GM19438 (cell line): Measurements from ENCODE around the gene GSTM3.

Experiments used
- ATAC-seq: cut with Tn5 transposase; IDR thresholded peaks from one replicate; pipeline ENCODE4 v1.9.1; 2021; ENCODE audit warnings: low read depth; ENCODE audit not compliant: unreplicated experiment

GSTM3 gene

DNA sequence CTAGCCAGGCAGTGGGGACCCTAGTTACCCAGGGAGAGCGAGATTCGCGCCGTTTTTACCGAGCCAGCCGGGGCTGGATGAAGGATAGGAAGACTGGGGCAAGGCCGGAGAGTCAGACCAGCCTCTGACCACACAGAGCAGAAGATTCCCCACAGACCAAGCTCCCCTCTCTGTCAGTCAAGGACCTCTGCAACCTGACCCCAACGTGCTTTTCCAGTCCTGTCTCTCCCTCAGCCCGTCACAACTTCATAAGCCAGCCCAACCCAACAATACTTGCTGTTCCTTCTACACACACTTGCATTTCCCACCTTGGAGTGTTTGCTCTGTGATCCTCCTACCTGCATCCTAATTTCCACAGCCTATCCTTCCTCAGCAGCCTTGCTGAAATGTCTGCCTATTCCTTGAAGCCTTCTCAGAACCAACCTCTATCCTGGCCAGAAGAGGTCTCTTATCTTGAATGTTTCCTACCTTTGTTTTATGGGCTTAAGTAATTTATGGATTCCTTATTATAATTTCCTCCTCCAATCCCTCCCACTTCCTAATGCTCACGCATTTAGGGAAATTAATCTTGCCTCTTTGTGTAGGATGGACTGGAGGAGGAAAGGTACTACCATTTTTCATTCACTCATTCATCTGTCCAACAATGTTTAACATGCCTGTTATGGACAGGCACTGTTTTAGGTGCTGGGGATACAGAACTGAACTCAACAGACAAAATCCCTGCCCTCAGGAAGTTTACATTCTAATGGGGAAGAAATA lies at the start of gene GSTM3:
TSS of gene GSTM3 (minus strand) at position 424 of the 759 bp plus-strand sequence. CDS start 751 bp downstream, outside the sequence.
- peak; percentile 34 for ATAC-seq

DNA sequence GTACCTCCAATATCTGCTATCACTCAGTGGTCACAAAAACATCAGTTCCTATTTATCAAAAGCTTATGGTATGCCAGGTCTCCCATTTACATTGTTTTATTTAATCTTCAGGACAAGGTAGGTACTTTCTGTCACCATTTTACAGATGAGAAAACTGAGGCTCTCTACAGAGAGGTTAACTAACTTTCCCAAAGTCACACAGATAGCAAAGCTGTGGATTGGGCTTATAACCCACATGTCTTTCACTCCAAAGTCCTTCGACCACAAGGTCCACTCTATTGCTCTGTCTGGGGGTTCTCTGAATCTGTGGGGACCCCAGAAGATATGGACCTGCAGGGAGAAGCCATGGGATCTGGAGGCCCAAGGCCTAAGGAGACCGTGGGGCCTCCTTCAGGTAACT lies 49.5 kb upstream of the GSTM3 start:
- no peak for ATAC-seq

DNA sequence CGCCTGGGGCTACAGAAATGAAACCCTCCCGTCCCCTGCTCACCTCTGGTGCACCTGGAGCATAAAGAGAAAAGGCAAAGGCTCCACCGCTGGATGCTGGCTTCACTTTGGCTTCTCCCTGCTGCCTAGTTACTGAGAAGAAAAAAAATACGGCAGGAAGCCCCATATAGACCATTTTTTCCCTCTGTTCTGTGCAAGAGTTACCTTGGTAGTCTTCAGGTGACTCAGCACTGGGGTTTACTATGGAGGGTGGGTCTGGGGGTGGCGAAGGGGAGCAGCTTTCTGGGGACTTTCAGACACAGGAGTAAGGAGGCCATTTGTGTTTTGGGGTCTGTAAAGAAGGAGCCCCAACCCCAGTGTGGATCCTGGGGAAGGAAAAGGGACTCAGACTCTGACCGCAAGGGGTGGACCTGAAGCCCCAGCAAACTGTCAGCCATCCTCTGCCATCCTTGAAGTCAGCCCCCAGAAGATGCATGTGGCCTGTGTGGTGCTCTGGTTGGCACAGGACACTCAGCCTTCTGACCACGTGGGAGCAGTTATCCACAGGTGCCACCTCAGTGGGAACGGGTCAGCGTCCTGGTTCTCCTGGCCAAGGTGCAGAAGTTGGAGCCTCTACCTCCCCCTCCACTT lies 48.8 kb upstream of the GSTM3 start:
- no peak for ATAC-seq

DNA sequence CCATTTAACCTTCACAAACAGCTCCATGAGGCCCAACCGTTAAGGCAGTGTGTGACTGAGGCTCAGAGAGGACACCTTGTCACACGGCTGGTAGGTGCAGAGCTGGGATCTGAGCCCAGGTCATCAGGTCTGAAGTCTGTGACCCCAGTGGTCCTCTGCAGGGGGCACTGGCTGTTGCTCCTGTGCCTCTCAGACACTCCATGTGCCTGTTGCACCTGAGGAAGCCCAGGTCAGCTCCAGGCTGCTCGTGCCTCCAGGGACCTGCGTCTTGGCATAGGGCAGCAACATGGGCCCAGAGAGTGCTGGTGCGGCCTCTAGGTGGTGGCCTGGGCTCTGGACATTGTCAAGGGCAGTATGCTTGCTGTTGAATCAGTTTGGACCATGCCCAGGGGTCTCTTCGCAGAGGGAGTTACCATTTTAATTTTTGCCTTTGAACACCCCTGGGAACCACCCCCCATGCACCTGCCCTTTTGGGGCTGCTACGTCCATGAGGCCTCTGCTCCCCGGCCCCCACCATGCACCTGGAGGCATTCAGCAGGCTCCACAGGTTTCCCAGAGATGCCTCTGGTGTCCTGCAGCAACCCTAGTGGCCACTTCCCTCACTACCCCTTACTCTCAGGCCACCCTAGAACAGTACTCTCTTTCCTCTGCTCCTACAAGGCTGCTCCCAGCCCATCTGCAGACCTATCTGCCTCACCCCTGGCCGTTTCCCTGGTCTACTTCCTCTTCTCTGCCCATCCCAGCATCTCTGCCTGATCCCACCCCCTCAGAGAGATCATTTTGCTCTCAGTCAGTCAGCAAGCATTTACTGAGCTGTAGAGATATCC lies 48.1 kb upstream of the GSTM3 start:
- ATAC-seq, result no peak

DNA sequence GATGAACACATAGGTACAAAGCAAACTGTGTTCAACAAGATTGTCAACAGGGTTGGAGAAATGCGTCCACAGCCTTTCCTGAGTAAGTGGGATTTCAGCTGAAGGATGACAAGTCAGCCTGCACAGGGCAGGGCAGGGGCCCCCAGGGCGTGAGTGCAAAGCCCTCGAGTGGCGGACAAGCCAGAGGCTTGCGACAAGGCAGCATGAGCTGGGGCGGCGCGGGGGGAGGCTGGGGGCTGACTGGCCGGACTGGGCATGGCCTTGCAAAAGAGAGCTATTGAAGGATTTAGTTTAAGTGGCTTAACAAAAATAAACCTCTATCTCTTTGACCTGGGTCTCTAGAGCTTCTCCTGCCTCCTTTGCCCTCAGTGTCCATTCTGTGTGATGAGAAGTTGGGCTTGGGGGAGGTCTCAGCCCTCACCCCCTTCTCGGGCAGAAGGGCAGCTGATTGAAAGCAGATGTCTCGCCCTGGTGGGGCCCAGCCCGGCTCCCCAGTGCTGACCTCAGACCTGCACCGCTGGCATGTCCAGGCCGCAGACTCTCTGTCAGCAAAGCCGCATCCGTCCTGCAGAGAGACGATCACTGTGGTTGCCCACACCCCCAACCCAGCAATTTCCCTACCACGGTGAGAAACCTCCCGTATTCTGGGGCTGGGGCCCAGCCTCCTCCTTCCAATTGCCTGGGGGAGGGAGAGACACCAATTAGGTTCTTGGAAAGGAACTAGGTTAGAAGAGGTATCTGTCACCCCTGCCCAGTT lies 47.2 kb upstream of the GSTM3 start:
- no peak for ATAC-seq

DNA sequence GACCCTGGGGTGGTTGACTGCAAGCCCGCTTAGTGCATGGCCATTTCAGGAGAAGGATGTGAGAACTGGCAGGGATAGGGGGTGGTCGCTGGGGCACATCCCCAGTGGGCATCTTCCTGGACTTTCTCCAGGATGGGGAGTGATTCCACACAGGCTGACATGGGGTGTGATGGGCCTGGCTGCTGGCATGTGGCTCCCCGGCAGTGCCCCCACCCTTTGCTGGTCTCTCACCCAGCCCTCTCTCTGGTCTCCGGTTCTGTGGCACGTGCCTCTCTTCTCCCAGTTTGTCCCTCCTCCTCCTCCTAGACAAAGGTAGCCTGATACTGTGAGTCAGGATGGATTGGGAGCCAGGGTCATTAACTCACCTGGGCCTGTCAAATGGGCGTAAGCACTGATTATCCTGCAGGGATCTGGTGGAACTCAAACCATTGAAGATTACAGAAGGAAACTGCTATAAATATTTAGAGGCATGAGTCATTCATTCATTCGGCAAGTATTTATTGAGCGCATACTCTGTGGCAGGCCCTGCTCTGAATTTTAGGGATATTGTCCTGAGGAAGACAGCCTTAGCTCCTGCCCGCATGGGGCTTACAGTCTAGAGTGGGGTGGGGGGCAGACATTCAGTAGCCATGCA lies 46.5 kb upstream of the GSTM3 start:
- ATAC-seq, result no peak

DNA sequence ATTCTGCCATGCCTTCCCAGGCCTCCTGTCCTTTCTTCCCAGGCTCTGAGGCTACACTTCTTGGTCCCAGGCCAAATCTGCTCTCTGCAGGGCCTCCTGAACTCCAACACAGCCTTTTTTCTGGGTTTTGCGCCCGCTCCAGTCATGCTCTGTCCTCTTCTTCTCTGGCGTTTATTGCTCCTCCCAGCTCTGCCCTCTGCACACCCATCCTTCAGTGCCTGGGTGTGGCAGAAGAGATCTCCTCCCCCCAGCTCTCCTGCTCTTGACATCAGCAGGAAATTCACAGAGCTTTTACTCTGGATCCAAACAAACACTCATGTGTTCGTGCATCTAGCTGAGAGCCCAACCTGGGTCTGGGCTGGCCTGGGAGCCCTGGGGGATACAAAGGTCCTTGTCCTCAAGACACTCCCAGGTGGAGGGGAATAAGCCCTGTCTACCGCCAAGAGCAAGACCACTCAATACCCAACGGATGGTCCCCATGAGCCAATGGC lies 45.7 kb upstream of the GSTM3 start:
- ATAC-seq, result no peak

DNA sequence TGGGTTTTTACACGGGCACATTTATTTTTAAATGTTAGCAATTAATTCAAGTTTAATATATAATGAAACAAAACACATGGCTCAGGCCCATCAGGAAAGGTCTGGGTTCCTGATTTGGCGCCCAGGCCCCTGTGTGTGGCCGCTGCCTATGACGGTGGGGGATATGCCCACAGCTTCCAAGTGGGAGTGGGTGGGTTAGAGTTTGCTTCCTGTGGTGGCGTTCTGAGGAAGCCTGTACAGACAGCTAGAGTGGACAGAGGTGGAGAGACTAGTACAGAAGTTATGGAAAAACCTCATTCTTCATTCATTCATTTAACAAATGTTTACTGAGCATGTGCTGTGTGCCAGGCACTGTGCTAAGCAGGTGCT lies 45.3 kb upstream of the GSTM3 start:
- no peak for ATAC-seq

DNA sequence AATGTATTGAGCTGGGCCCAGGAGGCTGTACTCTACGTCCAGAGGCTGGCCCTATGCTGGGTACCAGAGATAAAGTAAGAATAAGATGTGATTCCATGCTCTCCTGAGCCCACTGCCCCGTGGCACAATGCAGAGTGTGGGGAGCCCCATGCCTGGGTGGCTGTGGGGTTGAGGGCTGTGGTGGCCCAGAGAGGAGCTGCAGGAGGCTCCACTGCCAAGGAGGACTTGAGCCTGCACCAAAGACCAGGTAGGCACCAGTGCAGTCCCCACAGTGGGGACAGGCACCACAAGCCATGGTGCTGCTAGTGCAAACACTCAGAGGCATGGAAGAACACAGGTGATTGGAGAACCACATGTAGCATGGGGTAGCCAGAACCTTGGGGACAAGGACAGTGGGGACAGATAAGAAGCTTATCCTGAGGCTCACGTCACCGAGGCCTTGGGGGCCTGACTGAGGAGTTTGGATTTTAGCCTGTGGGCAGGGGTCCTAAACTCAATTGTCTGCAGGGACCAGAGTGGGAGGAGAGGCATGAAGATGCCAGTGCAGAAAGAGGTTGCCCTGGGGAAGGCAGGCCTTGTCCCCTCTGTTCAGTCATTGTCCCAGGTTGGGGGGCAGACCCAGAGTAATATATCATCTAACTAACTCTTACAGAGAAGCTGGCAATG lies 44.7 kb upstream of the GSTM3 start:
- no peak for ATAC-seq

DNA sequence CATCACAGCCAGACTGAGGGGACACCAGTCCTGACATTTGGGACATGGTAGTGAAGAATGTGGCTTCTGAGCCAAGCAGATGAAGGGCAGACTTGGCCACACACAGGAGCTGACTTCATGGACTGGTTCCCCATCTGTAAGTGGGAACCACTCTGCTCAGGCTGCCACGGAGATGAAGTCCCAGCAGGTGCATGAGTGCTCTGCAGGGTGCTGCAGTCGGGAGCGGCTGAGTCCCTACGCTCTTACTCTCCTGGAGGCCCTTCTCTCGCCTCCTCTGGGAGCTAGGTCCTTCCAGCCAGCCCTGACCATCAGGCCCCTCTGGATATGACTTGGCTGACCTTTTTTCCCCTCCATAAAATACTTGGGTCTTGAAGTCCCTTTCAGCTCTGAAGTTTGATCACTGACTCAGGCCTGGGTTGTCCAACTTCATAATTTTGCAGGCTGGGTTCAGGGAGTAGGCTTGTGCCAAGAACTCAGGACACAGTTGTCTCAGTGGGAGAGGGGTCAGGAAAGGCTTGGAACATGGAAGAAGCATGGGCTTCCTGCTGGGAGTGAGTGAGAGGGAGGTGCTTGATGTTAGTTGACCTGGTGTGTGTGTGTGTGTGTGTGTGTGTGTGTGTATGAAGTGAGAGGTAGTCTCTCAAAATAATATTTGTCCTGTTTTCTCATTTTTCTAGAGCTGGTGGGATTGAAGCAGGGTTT lies 43.9 kb upstream of the GSTM3 start:
- no peak for ATAC-seq

DNA sequence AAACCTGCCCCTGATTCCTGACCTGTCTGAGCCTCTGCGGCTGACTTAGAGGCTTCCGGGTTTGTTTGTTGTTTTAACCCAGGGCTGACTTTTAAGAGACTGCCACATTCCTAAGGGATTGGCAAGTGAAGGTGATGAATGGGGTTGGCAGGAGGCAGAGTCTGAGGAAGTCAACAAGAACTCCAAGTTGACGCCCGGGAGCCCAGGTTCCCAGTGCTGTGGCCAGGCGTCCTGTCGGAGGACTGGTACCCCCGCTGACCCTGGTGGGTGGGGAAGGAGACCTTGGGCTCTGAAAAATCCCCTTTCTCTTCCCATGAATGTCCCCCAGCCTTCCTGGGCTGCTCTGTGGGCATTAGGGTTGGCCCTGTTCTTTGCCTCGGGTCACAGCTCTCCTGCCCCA lies 42.6 kb upstream of the GSTM3 start:
- ATAC-seq, result no peak

DNA sequence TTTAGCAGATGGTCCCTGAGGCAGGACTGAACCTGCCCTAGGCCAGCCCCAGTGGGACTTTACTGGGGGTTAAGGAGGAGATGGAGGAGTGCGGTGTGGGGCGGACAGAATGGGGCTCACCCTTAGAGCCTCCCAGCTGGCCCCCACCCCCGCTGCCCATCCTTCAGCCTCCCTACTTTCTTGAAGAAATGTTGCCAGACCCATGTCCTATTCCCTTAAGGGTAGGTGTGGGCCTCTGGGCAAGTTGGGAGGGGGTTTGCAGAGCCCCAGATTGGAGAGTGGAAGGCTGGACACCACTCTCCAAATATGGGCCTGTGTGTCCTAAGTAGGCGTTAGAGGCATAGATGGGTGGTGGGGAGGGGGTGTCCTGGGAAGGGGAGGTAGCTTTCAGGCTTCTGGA lies 42.1 kb upstream of the GSTM3 start:
- no peak for ATAC-seq

DNA sequence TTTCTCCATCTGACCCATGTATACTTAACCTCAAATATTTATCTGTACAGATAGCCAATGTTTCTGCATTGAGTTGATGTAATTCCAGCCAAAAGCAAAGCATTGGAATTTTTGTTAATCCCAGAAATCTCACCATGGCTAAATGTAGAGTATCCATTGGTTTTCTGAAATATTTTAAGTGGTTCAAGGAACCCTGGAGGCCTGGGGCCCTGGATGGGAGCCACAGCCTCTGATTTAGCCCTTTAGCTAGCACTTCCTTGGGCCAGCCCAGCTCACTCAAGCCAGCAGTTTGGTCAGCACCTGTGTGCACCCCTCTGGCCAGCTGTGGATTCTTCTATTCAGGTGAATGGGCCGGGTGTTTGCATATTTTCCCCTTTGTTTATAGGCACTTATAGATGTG lies 41.7 kb upstream of the GSTM3 start:
- no peak for ATAC-seq

DNA sequence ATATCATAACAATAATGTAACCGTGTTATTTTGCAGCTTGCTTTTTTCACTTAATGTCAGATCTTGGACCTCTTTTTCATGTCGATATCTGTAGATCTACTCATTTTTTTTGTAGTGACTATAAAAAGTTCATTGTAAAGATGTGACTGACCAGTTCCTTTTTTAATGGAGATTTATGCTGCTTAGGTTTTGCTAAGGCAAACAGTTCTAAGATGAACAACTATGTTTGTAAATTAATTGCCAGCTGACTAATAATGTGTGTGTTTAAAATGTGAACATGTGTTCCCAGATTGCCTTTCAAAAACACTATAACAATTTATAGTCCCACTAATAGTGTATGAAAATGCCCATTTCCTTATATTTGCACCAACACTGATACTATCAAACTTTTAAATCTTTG lies 41.0 kb upstream of the GSTM3 start:
- no peak for ATAC-seq

DNA sequence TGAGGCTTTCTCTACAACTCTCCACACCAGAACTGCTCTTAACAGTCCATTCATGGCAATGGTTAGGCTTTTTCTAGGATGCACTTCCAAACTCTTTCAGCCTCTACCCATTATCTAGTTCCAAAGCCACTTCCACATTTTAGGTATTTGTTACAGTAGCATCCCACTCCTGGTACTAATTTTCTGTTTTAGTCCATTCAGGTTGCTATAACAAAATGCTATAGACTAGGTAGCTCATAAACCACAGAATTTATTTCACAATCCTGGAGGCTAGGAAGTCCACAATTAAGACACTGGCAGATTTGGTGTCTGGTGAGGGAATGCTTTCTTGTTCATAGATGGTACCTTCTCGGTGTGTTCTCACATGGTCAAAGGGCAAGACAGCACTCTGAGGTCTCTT lies 40.1 kb upstream of the GSTM3 start:
- no peak for ATAC-seq

DNA sequence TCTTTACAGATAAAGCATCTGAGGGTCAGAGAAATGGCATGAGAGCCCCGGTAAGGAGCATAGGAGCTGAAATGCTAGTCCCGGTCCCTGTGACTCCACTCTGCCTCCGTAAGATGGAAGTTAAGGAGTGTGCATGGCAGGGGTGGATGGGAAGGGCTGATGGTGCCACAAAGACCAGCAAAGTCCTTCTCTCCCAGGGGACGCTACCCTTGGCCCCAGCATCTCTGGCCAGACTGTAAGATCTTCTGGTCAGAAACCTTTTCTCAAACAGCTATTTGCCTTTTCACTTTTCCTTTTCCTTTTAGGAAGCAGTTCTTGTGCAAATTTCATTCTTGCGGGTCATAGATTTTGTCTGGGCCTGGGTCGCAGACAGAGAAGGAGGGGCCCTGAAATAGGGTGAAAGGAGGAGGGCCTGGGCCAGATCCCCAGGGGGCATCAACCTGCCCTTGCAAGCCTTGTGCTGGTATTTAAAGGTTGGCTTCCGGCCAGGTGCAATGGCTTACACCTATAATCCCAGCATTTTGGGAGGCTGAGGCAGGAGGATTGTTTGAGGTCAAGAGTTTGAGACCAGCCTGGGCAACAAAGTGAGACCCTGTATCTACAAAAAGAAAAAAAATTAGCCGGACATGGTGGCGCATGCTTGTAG lies 37.3 kb upstream of the GSTM3 start:
- no peak for ATAC-seq

DNA sequence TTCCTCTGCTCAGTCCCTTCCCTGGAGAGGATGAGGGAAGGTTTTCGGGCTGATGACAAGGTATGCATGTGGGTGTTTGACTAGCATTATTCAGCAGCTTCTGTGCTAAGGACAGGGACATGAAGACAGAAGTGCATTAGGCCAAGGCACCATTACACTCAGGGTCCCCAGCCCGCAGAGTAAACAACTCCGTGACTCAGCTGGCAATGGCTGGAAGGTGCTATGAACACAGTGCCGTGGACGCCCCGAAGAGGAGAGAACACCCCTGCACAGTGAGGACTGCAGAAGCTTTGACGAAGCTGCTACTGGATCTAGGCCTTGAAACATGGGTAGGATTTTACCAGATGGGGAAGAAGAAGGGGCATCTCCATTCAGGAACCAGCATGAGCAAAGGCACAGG lies 36.6 kb upstream of the GSTM3 start:
- no peak for ATAC-seq

DNA sequence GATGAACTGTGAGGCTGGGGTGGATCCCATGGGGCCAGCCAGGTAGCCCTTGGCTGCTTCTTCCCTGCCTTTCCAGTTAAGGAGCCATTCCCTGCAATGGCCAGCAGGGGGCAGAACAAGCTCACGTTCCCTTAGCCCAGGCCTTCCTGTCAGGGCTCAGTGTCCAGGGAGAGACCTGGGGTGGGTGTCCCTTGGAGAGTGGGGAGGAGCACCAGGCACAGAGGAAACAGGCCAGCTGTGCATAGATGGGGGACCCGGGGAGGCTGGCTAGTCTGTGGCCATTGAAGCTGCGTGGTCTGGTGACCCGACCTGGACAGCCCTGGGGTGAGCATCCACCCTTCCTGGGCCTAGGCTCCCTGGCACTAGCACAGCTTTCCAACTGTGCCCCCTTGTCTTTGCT lies 36.1 kb upstream of the GSTM3 start:
- peak; percentile 74 for ATAC-seq
